ENCODE data around the gene KIRREL2. TPM values are rescaled to one million over a fixed set of nuclear protein-coding genes. Genes with fewer than 3 reads are reported as not detected.
A peak's percentile ranks its signal among the peaks of the same experiment; 100 is the strongest.

The KIRREL2 gene
- total RNA-seq, 1 experiment from 2014 or later: 0.15 TPM

GRCh38 chr19:35895911-35896642 is 39.4 kb downstream of the KIRREL2 start:
- intact Hi-C loops (cut with micrococcal nuclease; ENCODE audit: unreplicated experiment): no loop called here
- BruUV-seq (replicated peaks): no TSS peak

DNA sequence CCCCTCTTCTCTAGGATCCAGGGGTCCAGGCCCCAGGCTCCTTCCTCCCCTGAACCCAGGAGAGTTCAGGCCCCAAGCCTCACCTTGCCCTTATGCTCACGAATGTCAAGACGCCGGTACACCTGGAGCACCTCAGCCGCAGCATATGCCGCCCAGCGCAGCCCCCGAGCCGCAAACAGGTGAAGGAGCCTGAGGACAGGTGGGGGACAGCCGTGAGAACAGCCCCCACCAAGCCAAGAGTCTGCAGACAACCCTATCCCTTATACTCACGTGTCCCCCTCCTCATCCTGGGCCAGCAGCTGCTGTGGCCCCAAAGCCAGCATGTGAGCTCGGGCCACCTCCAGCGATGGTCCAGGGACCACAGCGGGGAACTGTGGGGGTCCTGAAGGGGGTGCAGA is 39.9 kb downstream of the KIRREL2 start:
- Histone ChIP-seq H3K4me3 (ENCODE audit: low read depth, low read length, poor library complexity, severe bottlenecking) (no peak overlapping the region), H3K27me3 (replicated peaks; ENCODE audit: insufficient read depth, low read depth, low read length, poor library complexity) (no peaks in the 10 kb centered on the region), H3K36me3 (ENCODE audit: insufficient read depth, low read length, poor library complexity, severe bottlenecking) (peaks cover 23% of the 10 kb centered on the region), H3K27ac (ENCODE audit: low read depth, low read length, poor library complexity, severe bottlenecking) (no peak overlapping the region), H3K9me3 (ENCODE audit: low read depth, low read length, poor library complexity, severe bottlenecking) (no peaks in the 10 kb centered on the region), H3K4me1 (ENCODE audit: insufficient read depth, low read length, poor library complexity, severe bottlenecking) (peaks cover 20% of the 10 kb centered on the region)
- TF ChIP-seq EZH2 (IDR thresholded peaks at IDR 0.05; ENCODE audit: borderline replicate concordance, low read depth, low read length, poor library complexity, severe bottlenecking): no peak
- TF ChIP-seq, protein P1, sequence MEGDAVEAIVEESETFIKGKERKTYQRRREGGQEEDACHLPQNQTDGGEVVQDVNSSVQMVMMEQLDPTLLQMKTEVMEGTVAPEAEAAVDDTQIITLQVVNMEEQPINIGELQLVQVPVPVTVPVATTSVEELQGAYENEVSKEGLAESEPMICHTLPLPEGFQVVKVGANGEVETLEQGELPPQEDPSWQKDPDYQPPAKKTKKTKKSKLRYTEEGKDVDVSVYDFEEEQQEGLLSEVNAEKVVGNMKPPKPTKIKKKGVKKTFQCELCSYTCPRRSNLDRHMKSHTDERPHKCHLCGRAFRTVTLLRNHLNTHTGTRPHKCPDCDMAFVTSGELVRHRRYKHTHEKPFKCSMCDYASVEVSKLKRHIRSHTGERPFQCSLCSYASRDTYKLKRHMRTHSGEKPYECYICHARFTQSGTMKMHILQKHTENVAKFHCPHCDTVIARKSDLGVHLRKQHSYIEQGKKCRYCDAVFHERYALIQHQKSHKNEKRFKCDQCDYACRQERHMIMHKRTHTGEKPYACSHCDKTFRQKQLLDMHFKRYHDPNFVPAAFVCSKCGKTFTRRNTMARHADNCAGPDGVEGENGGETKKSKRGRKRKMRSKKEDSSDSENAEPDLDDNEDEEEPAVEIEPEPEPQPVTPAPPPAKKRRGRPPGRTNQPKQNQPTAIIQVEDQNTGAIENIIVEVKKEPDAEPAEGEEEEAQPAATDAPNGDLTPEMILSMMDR (conservative IDR thresholded peaks at IDR 0.05; ENCODE audit: low read depth, low read length): no peak
- no TSS peak for BruUV-seq (replicated peaks)
- ChIA-PET POLR2A (ENCODE audit: low non-redundant PET) (interaction anchor here (0.5 kb wide), 1 partner anchor 9 kb away, joined by 4 read pairs; no protein-coding TSS in a partner anchor), CTCF (no interaction called here)
- intact Hi-C loops (cut with micrococcal nuclease; ENCODE audit: unreplicated experiment): no loop called here
- DNase-seq (ENCODE audit: low spot score): no peak

More at GRCh38 chr19:35895911-35896642, 39.4 kb downstream of the KIRREL2 start:
- ChIA-PET CTCF (no interaction called here), POLR2A (ENCODE audit: low non-redundant PET) (interaction anchor here (0.5 kb wide), 1 partner anchor 10 kb away, joined by 4 read pairs; no protein-coding TSS in a partner anchor)
- Histone ChIP-seq H3K36me3 (ENCODE audit: insufficient read depth, low read length, poor library complexity, severe bottlenecking) (peaks cover 23% of the 10 kb centered on the region), H3K27ac (ENCODE audit: low read depth, low read length, poor library complexity, severe bottlenecking) (no peak overlapping the region), H3K9me3 (ENCODE audit: low read depth, low read length, poor library complexity, severe bottlenecking) (no peaks in the 10 kb centered on the region), H3K4me1 (ENCODE audit: insufficient read depth, low read length, poor library complexity, severe bottlenecking) (peaks cover 14% of the 10 kb centered on the region), H3K27me3 (replicated peaks; ENCODE audit: insufficient read depth, low read depth, low read length, poor library complexity) (no peaks in the 10 kb centered on the region), H3K4me3 (ENCODE audit: low read depth, low read length, poor library complexity, severe bottlenecking) (no peak overlapping the region)
- TF ChIP-seq, protein P1 (conservative IDR thresholded peaks at IDR 0.05; ENCODE audit: low read depth, low read length): no peak
- TF ChIP-seq EZH2 (IDR thresholded peaks at IDR 0.05; ENCODE audit: borderline replicate concordance, low read depth, low read length, poor library complexity, severe bottlenecking): no peak
- no peak for DNase-seq (ENCODE audit: low spot score)

- no TSS peak for BruUV-seq (replicated peaks)
- TF ChIP-seq EZH2 (IDR thresholded peaks at IDR 0.05; ENCODE audit: borderline replicate concordance, low read depth, low read length, poor library complexity, severe bottlenecking): no peak
- TF ChIP-seq, protein P1 (conservative IDR thresholded peaks at IDR 0.05; ENCODE audit: low read depth, low read length): no peak
- ChIA-PET POLR2A (ENCODE audit: low non-redundant PET) (no interaction called here), CTCF (no interaction called here)
- no peak overlapping the region for H3K27ac ChIP-seq (ENCODE audit: low read depth, low read length, poor library complexity, severe bottlenecking)
- DNase-seq (ENCODE audit: low spot score): no peak
- no peaks in the 10 kb centered on the region for H3K27me3 ChIP-seq (replicated peaks; ENCODE audit: insufficient read depth, low read depth, low read length, poor library complexity)
- H3K4me1 ChIP-seq (ENCODE audit: insufficient read depth, low read length, poor library complexity, severe bottlenecking): peaks cover 32% of the 10 kb centered on the region
- intact Hi-C loops (cut with micrococcal nuclease; ENCODE audit: unreplicated experiment): no loop called here
- H3K4me3 ChIP-seq (ENCODE audit: low read depth, low read length, poor library complexity, severe bottlenecking): peak overlapping the region; percentile 73
- H3K36me3 ChIP-seq (ENCODE audit: insufficient read depth, low read length, poor library complexity, severe bottlenecking): peaks cover 22% of the 10 kb centered on the region
- no peaks in the 10 kb centered on the region for H3K9me3 ChIP-seq (ENCODE audit: low read depth, low read length, poor library complexity, severe bottlenecking)
Measured at GRCh38 chr19:35897706-35898451, 41.2 kb downstream of the KIRREL2 start.
